Left ventricle myocardium inferior (tissue), 1 donor: Measurements from ENCODE around the gene MED15. TPM values are rescaled to one million over a fixed set of nuclear protein-coding genes. Genes with fewer than 3 reads are reported as not detected.

ENCODE experiments used
- DNase-seq: peaks from one replicate; pipeline ENCODE4 v3.0.0-alpha.2; 2020
- H3K27ac ChIP-seq: fragments of 200-600 bp; replicated peaks from 2 replicates; pipeline ENCODE4 v1.8.0; 2021
- H3K27me3 ChIP-seq: fragments of 200-600 bp; 2 replicates; pipeline ENCODE4 v1.8.0; 2021; ENCODE audit warnings: low read depth
- H3K36me3 ChIP-seq: fragments of 200-600 bp; 2 replicates; pipeline ENCODE4 v1.8.0; 2021
- H3K4me1 ChIP-seq: fragments of 200-600 bp; 2 replicates; pipeline ENCODE4 v1.8.0; 2021
- H3K4me3 ChIP-seq: fragments of 200-600 bp; 2 replicates; pipeline ENCODE4 v1.8.0; 2021; ENCODE audit warnings: mild to moderate bottlenecking, moderate library complexity
- H3K9me3 ChIP-seq: fragments of 200-600 bp; replicated peaks from 2 replicates; pipeline ENCODE4 v1.8.0; 2021
- intact Hi-C: fragments of 100-400 bp; cut with micrococcal nuclease; formaldehyde crosslinking; loops from one replicate; pipeline ENCODE4 v1.11.0; 2022
- total RNA-seq: library from RNA; stranded (reverse); fragmentation: NEBNext Ultra II Directional; extraction: Animal tissue kit (Norgen Biotek cat#: 25700); gene quantifications from one replicate; pipeline ENCODE4 v1.2.1, GENCODE V29; 2021
- TF ChIP-seq, protein P1 (sequence below): fragments of 200-600 bp; IDR thresholded peaks from 2 replicates; pipeline ENCODE4 v1.8.0; 2021; ENCODE audit warnings: antibody characterized with exemption, mild to moderate bottlenecking, borderline replicate concordance
- donor health status: DM: no; HTN: yes; CAD: no; lungs with severe emphysema.

The MED15 gene
- total RNA-seq, 1 donor from 2014 or later, result 40.3 TPM

DNA sequence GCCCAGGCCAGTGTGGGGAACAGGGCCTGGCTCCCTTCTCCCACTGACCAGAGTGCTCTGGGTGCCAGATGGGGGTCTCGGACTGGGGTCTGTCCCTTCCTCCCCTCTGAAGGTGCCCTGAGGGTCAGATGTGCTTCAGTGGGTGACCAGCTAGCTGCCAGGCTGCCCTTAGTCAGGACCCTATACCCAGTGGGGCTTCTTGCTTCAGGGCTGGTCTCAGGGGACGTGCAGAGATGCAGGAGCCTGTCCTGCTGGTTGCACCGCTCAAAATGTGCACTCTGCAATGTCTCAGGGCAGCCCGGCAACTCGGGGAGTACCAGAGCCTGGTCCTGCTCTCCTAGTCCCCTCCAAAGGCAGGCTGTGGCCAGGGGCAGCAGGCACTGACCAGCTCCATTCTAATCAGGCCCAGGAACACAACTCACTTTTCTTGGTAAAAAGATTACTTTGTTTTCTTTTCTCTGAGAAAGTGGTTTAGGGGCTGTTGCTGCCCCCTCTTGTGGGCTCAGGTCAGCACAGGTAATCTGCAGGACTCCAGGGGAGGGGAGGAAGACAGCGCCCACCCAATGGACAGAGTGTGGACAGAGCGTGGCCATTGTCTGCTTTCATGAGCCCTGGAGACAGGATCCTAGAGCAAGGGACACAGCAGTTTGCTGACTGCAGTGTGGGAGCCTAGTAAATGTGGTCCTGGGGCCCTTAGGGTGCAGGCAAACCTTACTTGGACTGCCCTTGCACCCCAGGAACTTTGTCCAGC lies 80.9 kb downstream of the MED15 start:
- DNase-seq, result no peak
- TF ChIP-seq, protein P1, sequence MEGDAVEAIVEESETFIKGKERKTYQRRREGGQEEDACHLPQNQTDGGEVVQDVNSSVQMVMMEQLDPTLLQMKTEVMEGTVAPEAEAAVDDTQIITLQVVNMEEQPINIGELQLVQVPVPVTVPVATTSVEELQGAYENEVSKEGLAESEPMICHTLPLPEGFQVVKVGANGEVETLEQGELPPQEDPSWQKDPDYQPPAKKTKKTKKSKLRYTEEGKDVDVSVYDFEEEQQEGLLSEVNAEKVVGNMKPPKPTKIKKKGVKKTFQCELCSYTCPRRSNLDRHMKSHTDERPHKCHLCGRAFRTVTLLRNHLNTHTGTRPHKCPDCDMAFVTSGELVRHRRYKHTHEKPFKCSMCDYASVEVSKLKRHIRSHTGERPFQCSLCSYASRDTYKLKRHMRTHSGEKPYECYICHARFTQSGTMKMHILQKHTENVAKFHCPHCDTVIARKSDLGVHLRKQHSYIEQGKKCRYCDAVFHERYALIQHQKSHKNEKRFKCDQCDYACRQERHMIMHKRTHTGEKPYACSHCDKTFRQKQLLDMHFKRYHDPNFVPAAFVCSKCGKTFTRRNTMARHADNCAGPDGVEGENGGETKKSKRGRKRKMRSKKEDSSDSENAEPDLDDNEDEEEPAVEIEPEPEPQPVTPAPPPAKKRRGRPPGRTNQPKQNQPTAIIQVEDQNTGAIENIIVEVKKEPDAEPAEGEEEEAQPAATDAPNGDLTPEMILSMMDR, result no peak
- no peaks in the 10 kb centered on the region for H3K27me3 ChIP-seq
- no peak overlapping the region for H3K4me3 ChIP-seq
- intact Hi-C loops, result no loop called here
- peaks cover 3% of the 10 kb centered on the region for H3K4me1 ChIP-seq
- H3K9me3 ChIP-seq, result no peaks in the 10 kb centered on the region
- H3K27ac ChIP-seq, result no peak overlapping the region
- peaks cover 47% of the 10 kb centered on the region for H3K36me3 ChIP-seq

DNA sequence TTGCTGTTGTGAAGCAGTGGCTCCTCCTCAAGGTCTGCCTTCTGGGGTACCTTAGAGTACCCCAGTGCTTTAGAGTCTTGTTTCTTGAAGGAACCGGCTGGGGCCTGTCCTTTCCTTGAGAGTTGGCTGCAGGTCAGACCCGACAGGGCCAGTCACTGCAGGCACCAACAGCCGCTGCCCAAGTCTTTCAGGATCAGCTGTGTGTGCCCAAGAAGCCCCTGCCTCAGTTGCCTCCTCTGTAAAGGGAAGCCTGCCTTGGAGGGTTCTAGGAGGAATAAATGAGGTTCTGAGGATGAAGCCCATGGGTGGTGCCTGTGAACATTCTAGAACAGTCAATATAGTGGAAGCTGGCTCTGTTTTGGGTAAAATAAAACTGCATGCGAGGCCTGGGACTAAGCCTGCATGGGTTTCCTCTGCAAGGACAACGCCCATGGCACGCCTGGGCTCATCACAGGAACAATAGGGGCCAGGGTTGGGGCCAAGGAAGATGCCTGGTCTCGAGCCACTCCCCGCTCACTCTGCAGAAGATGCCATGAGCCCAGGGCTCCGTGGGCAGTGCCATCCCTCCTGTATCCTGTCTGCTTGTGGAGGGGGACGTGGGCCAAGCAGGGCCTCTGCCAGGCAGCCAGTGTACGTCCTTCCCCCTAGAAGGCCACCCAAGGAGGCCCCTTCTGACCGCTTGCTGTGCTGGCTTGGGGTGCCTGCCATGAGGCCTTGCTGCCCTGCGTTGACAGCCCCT lies 81.6 kb downstream of the MED15 start:
- Histone ChIP-seq H3K36me3 (peaks cover 40% of the 10 kb centered on the region), H3K27me3 (no peaks in the 10 kb centered on the region), H3K27ac (no peak overlapping the region), H3K9me3 (no peaks in the 10 kb centered on the region), H3K4me3 (no peak overlapping the region), H3K4me1 (no peaks in the 10 kb centered on the region)
- TF ChIP-seq, protein P1, result no peak
- no peak for DNase-seq
- intact Hi-C loops, result no loop called here

DNA sequence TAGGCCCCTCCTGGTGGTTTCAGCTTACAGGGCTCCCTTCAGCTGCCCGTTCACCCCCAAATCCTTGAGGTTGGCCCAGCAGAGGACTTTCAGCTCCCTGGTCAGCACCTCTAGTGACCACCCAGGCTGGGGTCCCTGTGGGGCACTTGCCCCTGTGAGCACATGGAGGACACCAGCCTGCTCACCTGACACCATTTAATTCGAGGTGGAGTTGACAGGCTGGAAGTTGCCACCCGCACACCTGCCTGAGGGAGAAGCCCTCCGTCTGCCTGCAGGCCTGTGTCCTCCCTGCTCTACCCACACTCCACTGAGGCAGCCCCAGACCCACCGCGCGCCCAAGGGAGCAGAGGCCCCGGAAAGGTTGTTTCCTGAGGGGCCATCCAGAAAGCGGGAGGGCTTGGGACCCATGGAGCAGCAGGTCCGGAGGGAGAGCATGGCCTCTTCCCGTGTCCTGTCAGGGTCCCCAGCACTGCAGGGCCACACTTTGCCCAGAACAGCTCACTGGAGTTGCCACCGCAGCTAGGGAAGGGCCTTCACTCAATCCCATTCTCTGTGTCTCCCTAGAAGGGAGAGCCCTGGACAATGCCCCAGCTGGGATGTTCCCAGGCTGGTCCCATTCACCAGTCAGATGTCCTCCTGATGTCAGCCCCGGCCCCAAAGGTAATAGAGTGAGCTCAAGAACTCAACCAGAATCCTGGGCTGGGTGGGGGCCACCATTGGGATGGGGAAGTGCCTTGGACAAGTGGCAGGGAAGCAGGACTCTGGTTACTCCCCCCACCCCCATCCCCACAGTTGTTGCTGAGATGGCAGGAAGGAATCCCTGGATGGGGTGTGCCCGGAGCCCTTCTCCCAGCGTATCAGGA lies 82.4 kb downstream of the MED15 start:
- Histone ChIP-seq H3K36me3 (peaks cover 32% of the 10 kb centered on the region), H3K27me3 (no peaks in the 10 kb centered on the region), H3K4me3 (no peak overlapping the region), H3K27ac (no peak overlapping the region), H3K4me1 (no peaks in the 10 kb centered on the region), H3K9me3 (no peaks in the 10 kb centered on the region)
- TF ChIP-seq, protein P1, result no peak
- intact Hi-C loops, result no loop called here
- no peak for DNase-seq

DNA sequence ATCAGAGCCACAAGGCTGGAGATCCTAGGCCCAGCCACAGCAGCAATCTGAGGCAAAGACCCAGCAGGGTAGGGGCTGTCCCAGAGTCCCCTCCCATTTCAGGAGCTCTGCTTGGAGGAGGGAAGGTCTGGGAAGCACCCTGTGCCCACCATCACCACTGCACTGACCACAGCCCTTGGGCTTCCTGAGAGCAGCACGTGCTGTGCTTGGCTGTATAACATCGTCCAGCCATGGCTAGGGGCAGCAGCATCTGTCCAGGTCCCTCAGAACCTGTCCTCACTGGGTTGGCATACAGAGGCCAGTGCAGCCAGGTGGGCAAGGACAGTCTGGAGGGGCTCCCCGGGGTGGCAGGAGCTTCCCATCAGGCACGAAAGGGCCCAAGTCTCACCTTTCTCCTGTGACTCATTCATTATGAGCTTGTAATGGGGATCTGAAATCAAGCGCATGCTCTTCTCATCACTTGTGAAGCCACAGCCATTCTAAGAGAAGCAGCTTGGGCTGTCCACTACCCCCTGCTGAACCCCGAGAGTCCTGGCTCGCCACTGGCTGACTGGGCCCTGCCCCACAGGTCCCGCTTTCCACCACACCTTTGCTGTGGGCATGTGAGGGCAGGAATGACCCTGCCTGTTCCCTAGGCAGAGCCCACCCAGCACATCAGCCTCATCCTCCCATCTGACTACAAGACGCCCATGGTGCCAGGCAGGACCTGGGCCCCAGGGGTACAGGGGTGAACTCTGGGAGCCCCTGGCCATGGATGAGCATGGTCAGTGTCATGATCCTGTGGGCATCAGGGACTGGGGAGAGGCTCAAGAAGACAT lies 83.3 kb downstream of the MED15 start:
- DNase-seq, result no peak
- Histone ChIP-seq H3K4me1 (no peaks in the 10 kb centered on the region), H3K27me3 (no peaks in the 10 kb centered on the region), H3K36me3 (peaks cover 23% of the 10 kb centered on the region), H3K4me3 (no peak overlapping the region), H3K9me3 (no peaks in the 10 kb centered on the region), H3K27ac (no peak overlapping the region)
- TF ChIP-seq, protein P1, result no peak
- intact Hi-C loops, result no loop called here

DNA sequence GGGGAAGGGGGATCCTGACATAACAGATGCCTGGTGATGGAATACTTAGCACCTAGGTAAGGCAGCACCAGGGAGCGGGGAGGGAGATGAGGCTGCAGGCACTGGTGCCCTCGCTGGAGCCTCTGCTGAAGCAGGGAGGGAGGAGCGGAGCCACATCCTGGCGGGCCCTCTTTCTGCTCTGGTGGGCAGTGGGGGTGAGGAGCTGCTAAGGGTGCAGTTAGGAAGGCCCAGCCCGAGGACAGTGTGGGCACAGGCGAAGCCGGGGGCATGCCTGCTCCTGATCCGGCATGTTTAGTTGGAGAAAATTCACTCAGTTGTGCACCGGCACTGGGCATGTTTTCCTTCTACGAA lies 83.9 kb downstream of the MED15 start:
- TF ChIP-seq, protein P1, result no peak
- Histone ChIP-seq H3K4me3 (no peak overlapping the region), H3K36me3 (peaks cover 17% of the 10 kb centered on the region), H3K9me3 (no peaks in the 10 kb centered on the region), H3K4me1 (no peaks in the 10 kb centered on the region), H3K27ac (no peak overlapping the region), H3K27me3 (no peaks in the 10 kb centered on the region)
- intact Hi-C loops, result no loop called here
- DNase-seq, result no peak
